ENCODE results near the gene KRTAP19-4.

DNA sequence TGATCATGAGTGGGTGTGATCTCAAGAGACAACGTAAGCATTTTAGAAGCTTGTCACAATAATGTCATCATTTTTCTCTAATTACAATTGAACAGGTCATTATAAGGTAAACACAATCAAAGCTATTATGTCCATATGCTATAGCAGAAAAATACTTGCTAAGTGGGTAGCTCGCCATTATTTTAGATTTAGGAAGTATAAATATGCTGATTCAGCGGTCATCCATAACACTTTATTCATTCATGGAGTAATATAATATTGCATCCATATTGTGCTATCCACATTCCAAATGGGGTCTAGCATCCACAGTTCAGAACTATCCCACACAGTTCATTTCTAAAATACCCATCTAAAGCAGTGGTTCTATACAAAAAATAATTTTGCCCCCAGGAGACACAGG, 48.5 kb downstream of the KRTAP19-4 start:
- no peak for TF ChIP-seq EZH2 (IDR thresholded peaks at IDR 0.05)
- TF ChIP-seq FOXP2 (optimal IDR thresholded peaks at IDR 0.05; ENCODE audit: control extremely low read depth, extremely low read length, insufficient read depth), result no peak

Measured in SK-N-MC (cell line).